Sigmoid colon (tissue), 7 donors: ENCODE measurements around the gene IGSF21. TPM values are rescaled to one million over a fixed set of nuclear protein-coding genes. Genes with fewer than 3 reads are reported as not detected.

Experiments used
- DNase-seq: peaks from one replicate; pipeline ENCODE4 v3.0.0-alpha.2; 2019
- H3K27ac ChIP-seq, 4 donors: fragments of 200-600 bp; sonication (generic); one replicate each; pipeline ENCODE4 v1.5.1; 2016 to 2019; ENCODE audit warnings: mild to moderate bottlenecking in 1 of 4
- H3K27me3 ChIP-seq, 3 donors: fragments of 200-600 bp; sonication (generic); one replicate each; pipeline ENCODE4 v1.5.1; 2019; ENCODE audit warnings: mild to moderate bottlenecking in 1 of 3
- H3K36me3 ChIP-seq, 4 donors: fragments of 200-600 bp; sonication (generic); one replicate each; pipeline ENCODE4 v1.5.1; 2016 to 2019
- H3K4me1 ChIP-seq, 4 donors: fragments of 200-600 bp; sonication (generic); one replicate each; pipeline ENCODE4 v1.5.1; 2017 to 2019
- H3K4me3 ChIP-seq, 4 donors: fragments of 200-600 bp; sonication (generic); one replicate each; pipeline ENCODE4 v1.5.1; 2017 to 2019; ENCODE audit warnings: mild to moderate bottlenecking in 2 of 4, moderate library complexity in 1 of 4
- H3K9me3 ChIP-seq, 4 donors: fragments of 200-600 bp in 3 of 4; sonication (generic) in 3 of 4; one replicate each; pipeline versions ENCODE4 v1.5.1 to v1.6.1; 2013 to 2019
- CTCF ChIP-seq, 4 experiments: fragments of 450-650 bp in 3 of 4; fragments of 200-600 bp in 1 of 4; IDR thresholded peaks; one replicate each; pipeline ENCODE4 v1.5.1; 2016 to 2019; ENCODE audit warnings: antibody characterized with exemption in 4 of 4, mild to moderate bottlenecking in 3 of 4, moderate library complexity in 2 of 4
- EP300 ChIP-seq, 4 donors: sonication (generic); formaldehyde crosslinking; IDR thresholded peaks; one replicate each; pipeline ENCODE4 v1.6.1; 2017; ENCODE audit warnings: antibody characterized with exemption in 4 of 4
- POLR2A ChIP-seq, 2 donors: fragments of 450-650 bp; IDR thresholded peaks; one replicate each; pipeline ENCODE4 v1.6.1; 2016; ENCODE audit warnings: antibody characterized with exemption in 2 of 2, mild to moderate bottlenecking in 2 of 2, moderate library complexity in 2 of 2
- POLR2AphosphoS5 ChIP-seq, 4 donors: sonication (generic); formaldehyde crosslinking; IDR thresholded peaks; one replicate each; pipeline ENCODE4 v1.6.1; 2017; ENCODE audit warnings: antibody characterized with exemption in 4 of 4
- WGBS, 2 donors: extraction: QIAGEN DNeasy Blood & Tissue Kit; methylation state at CpG; one replicate each; pipeline ENCODE4 v1.1.7; 2013; 5-methylcytosine and 5-hydroxymethylcytosine counted together
- intact Hi-C: fragments of 100-400 bp; cut with DNase I; formaldehyde crosslinking; loops from one replicate; pipeline ENCODE4 v1.15.1; 2023
- polyA plus RNA-seq, 3 donors: library from polyadenylated mRNA; stranded (reverse); fragments of 200-250 nt; gene quantifications; one replicate each; pipeline ENCODE4 v1.2.3, GENCODE V29; 2013
- total RNA-seq, 4 donors: library from RNA; depleted of rRNA; stranded (reverse); fragments of >200 nt; gene quantifications; one replicate each; pipeline ENCODE4 v1.1.0, GENCODE V29; 2016
- donor health status: healthy with polysubstance abuse.
- donor health status: Bipolar disorder and iron deficiency.
- donor health status: healthy.

The IGSF21 gene
- total and polyA plus RNA-seq, 7 donors: 0.55 to 2.6 (median 1.1) TPM; not detected in 2

- no peak for DNase-seq
- intact Hi-C loops: no loop called here
- H3K36me3 ChIP-seq: no peaks in the 10 kb centered on the region
- WGBS, 2 donors: 56 to 64% methylated on average over 13 of the region's 13 CpGs
- TF ChIP-seq EP300 (IDR thresholded peaks at IDR 0.05): no peak
- TF ChIP-seq POLR2A (IDR thresholded peaks at IDR 0.05): no peak
- no peak for TF ChIP-seq CTCF (IDR thresholded peaks at IDR 0.05)
- TF ChIP-seq POLR2AphosphoS5 (IDR thresholded peaks at IDR 0.05): no peak
- peaks cover 0 to 22% (median 0%) of the 10 kb centered on the region in 3 donors for H3K27me3 ChIP-seq
- H3K4me3 ChIP-seq: no peak overlapping the region
- no peaks in the 10 kb centered on the region for H3K9me3 ChIP-seq
- H3K27ac ChIP-seq: no peak overlapping the region
- H3K4me1 ChIP-seq: no peaks in the 10 kb centered on the region
Measured at GRCh38 chr1:18182398-18183160, 75.0 kb downstream of the IGSF21 start.

GRCh38 chr1:18183533-18183932 lies 75.9 kb downstream of the IGSF21 start:
- no peak for DNase-seq
- WGBS, 2 donors: 73 to 80% methylated on average over 7 of the region's 7 CpGs
- Histone ChIP-seq H3K27ac (no peak overlapping the region), H3K4me1 (no peaks in the 10 kb centered on the region), H3K36me3 (no peaks in the 10 kb centered on the region), H3K27me3 (peaks cover 0 to 20% (median 0%) of the 10 kb centered on the region in 3 donors), H3K9me3 (no peaks in the 10 kb centered on the region), H3K4me3 (no peak overlapping the region)
- intact Hi-C loops: no loop called here
- TF ChIP-seq POLR2A (IDR thresholded peaks at IDR 0.05) (no peak), EP300 (IDR thresholded peaks at IDR 0.05) (no peak)

GRCh38 chr1:18187054-18187453 lies 79.5 kb downstream of the IGSF21 start:
- no peak for DNase-seq
- no peaks in the 10 kb centered on the region for H3K4me1 ChIP-seq
- no peaks in the 10 kb centered on the region for H3K36me3 ChIP-seq
- H3K4me3 ChIP-seq: no peak overlapping the region
- WGBS, 2 donors: 68 to 80% methylated on average over 5 of the region's 5 CpGs
- no peaks in the 10 kb centered on the region for H3K9me3 ChIP-seq
- H3K27ac ChIP-seq: no peak overlapping the region
- intact Hi-C loops: no loop called here
- peaks cover 0 to 9% (median 0%) of the 10 kb centered on the region in 3 donors for H3K27me3 ChIP-seq
- no peak for TF ChIP-seq POLR2AphosphoS5 (IDR thresholded peaks at IDR 0.05)
- no peak for TF ChIP-seq CTCF (IDR thresholded peaks at IDR 0.05)
- TF ChIP-seq POLR2A (IDR thresholded peaks at IDR 0.05): no peak

GRCh38 chr1:18188820-18189517 lies 81.4 kb downstream of the IGSF21 start:
- H3K4me1 ChIP-seq: no peaks in the 10 kb centered on the region
- 92% methylated on average over 9 of the region's 9 CpGs for WGBS, 2 donors
- peaks cover 0 to 10% (median 0%) of the 10 kb centered on the region in 3 donors for H3K27me3 ChIP-seq
- H3K4me3 ChIP-seq: no peak overlapping the region
- intact Hi-C loops: no loop called here
- TF ChIP-seq EP300 (IDR thresholded peaks at IDR 0.05): no peak
- TF ChIP-seq CTCF (IDR thresholded peaks at IDR 0.05): no peak
- no peak for TF ChIP-seq POLR2AphosphoS5 (IDR thresholded peaks at IDR 0.05)
- no peak for TF ChIP-seq POLR2A (IDR thresholded peaks at IDR 0.05)
- no peak for DNase-seq
- H3K9me3 ChIP-seq: no peaks in the 10 kb centered on the region
- H3K36me3 ChIP-seq: no peaks in the 10 kb centered on the region
- no peak overlapping the region for H3K27ac ChIP-seq

GRCh38 chr1:18190598-18190997 lies 83.0 kb downstream of the IGSF21 start:
- intact Hi-C loops: no loop called here
- DNase-seq: no peak
- Histone ChIP-seq H3K27ac (no peak overlapping the region), H3K4me3 (no peak overlapping the region), H3K36me3 (no peaks in the 10 kb centered on the region), H3K4me1 (no peaks in the 10 kb centered on the region), H3K9me3 (no peaks in the 10 kb centered on the region), H3K27me3 (peaks cover 0 to 4% (median 0%) of the 10 kb centered on the region in 3 donors)
- TF ChIP-seq POLR2AphosphoS5 (IDR thresholded peaks at IDR 0.05) (no peak), CTCF (IDR thresholded peaks at IDR 0.05) (no peak), POLR2A (IDR thresholded peaks at IDR 0.05) (no peak), EP300 (IDR thresholded peaks at IDR 0.05) (no peak)
- WGBS, 2 donors: 39 to 46% methylated on average over 7 of the region's 7 CpGs
